Activated T-cell treated with anti-CD3 and anti-CD28 coated beads for 48 hours (primary cell): ENCODE results near the gene DRC1.

Experiments used
- DNase-seq: peaks from one replicate; pipeline ENCODE4 v3.0.0-alpha.2; 2020; ENCODE audit warnings: low read depth

DRC1 gene

DNA sequence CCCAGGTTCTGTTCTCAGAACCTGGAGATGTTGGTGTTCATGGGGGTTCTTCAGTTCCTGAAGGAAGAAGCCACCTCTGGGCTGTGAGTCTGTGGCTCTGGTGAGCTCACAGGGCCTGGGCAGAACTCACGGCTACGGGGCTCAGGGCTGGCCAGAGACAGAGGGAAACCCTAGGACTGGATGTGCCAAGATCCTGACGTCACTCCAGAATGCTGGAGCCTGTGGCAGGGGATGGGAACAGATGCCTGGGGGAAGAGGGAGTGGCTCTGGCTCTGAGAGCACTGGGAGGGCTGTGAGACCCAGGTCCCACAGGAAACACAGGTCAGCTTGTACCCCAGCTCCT is 76.2 kb downstream of the DRC1 start, which contains the start of gene OTOF:
TSS of gene OTOF (minus strand) at position 214 of the 343 bp plus-strand sequence.
- no peak for DNase-seq

DNA sequence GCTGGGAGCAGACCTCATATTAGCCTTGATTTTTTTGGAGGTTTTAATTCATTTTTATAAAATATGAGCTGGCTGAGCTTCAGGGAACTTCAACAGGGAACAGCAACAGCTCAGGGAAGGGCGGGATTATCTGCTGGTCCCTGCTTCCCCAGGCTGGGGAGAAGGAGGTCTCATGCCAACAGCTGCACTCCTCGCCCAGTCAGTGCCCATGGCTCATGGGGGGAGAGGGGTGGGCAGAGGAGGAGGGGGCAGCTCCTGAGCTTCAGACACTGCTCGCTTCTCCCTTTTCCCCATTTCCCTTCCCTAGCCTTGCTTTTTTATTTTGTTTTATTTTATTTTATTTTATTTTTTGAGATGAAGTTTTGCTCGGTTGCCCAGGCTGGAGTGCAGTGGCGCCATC is 76.6 kb downstream of the DRC1 start:
- no peak for DNase-seq

DNA sequence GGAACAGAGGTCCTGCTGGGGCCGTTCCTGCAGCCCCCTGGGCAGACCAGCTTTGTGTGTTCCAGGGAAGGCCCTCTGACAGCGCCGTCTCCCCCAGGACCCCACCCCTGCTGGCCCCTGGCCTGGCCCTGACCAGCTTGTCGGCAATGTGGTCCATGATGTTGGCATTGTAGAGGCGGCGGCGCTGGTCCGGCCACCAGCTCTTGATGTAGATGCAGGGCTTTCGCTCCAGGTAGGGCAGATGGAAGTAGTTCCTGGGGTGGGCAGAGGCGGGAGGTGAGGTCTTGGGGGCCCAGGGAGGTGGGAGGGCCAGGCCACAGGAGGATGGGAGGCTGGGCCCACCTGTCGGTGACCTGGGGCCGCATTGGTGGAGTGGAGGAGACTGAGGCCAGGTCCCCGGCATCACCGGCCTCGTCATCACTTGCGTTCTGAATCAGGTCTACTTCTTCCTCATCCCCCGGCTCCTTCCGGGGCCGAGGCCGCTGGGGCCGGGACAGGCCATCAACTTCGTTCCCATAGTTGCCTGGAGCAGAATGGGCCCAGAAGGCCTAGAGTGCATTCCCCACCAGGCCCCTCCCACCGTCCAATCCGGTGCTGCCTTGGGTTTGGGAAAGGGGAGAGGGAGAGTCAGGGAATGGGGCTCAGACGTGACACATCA is 77.5 kb downstream of the DRC1 start:
- no peak for DNase-seq

DNA sequence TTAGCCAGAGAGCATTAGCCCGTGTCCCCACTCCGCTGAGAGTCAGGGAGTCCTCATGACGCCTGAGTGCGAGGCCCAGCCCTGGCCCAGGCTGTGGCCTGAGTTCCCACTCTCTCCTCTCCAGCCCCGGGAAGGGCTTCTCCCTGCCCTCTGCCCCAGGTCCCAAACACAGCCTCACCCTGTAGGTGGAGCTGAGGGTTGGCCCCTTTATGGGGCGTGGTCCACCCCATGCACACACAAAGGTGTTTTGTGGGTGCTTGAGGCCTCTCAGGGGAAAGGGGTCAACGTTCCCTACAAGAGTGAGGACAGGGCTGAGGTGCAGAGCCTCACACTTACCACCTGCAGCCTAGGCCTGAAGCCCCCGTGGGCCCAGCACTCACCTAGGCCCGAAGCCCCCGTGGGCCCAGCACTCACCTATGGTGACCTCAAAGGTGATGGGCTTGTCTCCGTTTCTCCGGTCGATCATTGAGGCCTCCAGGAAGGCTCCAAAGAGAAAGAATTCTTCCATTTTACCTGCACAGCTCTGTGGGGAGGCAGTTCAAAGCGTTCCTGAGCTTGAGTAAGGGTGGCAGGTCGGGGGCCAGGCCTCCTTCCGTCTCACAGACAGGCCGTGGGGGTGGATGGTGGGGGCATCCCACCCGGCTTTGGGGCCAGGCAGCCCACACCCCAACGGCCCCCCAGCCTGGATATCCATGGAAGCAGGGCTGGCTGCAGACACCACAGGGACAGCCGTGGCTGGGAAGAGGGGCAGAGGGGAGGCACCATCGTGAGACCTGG is 78.3 kb downstream of the DRC1 start:
- no peak for DNase-seq

DNA sequence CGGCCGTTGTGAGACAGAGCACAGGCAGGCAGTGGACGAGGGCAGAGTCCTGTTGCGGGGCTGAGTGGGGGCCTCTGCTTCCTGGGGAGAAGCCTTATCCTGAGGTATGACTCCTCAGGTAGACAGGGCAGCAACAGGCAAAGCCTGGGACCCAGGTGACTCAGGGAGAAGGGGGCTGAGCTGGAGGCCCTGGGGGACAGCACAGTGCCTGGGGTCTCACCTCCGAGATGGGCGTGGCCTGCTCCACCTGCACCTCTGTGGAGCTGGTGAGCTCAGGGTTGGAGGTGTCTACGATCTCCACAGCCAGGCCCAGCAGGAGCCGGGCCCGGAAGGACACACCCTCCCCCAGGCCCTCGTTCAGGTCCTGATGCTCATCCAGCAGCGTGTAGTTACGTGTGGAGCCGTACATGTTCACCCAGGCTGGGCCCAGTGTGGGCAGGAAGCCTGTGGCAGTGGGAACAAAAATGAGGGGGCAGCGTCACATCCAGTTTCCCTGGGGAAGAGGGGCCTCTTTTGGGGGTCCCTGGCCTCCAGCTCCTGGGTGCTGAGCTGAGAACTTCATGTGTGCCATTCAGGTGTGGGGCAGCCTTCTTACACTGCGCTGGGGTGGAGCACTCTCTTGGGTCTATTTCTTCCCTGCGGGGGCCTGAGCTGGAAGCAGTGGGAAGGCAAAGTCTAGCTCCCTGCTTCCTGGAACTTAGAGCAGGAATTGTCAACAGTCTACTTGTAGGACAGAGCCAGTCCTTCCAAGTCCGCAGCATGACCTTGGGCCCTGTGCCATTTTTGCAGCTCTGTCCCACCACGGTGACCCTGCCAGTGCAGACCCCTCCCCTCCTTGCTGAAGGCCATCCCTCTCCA is 79.1 kb downstream of the DRC1 start:
- DNase-seq, result no peak

DNA sequence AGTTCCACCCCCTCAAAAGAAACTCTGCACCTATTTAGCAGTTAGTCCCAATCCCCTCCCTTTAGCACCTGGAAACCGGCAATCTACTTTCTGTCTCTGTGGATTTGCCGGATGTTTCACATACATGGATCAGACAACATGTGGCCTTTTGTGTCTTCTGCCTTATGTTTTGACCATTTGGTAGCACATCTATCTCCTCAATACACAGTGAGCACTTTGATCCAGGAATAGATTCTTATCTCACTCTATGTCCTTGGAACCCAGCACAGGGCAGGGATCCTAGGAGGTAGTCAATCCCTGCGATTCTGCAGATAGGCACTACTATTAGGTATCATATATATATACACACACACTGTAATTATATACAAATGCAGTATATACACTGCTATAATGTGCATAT is 80.0 kb downstream of the DRC1 start:
- no peak for DNase-seq

DNA sequence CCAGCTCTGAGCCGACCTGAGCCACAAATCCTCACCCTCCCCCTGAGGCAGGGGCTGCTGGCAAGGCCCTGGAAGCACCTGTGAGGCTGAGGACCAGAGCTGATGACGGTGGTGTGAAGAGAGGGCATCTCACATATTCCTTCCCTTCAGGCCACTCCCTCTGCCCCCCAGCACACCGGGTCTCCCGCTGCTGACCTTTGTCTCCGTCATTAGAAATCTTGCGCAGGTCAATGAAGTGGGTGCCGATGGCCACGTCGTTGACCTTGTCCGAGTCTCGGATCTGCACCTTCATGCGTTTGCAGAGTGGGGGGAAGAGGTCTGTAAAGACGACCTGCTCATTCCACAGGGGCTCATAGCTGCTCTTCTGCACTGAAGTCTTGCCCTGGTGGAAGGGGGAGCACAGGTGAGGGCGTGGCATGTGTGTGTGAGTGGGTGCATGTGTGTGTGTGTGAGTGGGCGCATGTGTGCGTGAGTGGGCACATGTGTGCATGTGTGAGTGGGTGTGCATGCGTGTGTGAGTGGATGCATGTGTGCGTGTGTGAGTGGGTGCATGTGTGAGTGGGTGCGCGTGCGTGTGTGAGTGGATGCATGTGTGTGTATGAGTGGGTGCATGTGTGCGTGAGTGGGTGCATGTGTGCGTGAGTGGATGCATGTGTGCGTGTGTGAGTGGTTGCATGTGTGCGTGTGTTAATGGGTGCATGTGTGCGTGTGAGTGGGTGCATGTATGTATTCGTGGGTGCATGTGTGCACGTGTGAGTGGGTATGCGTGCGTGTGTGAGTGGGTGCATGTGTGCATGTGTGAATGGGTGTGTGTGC is 80.7 kb downstream of the DRC1 start:
- DNase-seq, result no peak

DNA sequence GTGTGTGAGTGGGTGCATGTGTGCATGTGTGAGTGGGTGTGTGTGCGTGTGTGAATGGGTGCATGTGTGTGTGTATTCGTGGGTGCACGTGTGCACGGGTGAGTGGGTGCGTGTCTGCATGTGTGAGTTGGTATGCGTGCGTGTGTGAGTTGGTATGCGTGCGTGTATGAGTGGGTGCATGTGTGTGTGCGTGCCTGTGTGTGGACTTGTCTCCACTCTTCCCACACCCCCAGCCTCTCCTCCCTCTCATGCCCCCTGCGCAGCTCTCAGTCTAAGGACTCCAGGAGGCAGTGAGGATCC is 81.3 kb downstream of the DRC1 start:
- DNase-seq, result no peak

DNA sequence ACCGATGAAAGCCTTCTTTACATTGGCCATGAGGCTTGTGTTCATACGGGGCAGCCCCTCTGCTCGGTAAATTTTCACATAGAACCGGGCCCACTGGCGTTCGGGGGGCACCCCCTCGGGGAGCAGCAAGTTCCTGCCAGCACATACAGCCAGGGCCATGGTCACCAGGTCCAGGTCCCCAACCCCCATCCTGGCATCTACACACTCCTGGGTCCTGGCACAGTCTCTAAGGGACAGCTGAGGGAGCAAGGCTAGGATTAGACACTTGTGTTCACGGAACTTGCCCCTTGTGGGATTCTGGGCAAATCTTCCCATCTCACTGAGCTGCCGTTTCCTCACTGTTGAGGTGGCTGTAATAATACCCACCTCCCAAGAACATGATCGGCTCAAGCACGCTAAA is 81.8 kb downstream of the DRC1 start:
- no peak for DNase-seq

DNA sequence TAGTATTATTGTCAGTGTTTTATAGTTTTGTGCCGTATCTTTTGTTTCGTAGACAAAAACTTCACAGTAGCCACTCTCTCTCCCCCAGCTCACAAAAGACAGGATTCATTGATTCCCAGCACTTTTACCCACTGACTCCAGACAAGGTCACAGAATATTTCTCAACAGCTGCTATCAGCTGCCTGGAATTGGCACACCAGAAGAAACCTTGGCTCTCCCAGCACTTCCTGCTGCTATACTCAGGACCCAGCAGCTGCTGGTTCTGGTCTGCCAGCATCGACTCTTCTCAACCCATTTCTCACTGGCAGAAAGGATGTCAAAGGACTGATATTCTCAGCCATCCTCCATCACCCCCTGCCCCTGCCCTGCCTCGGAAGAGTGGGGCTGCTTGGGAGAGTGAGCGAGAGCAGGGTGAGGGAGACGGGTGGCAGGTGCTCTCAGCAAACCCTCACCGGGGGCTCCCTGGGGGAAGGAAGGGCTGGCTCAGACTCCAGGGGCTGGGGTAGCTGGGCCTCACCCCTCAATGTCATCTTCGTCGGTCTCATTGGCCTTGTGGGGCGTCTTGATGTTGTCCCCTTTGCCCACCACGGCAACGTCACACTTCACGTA is 82.3 kb downstream of the DRC1 start:
- no peak for DNase-seq

DNA sequence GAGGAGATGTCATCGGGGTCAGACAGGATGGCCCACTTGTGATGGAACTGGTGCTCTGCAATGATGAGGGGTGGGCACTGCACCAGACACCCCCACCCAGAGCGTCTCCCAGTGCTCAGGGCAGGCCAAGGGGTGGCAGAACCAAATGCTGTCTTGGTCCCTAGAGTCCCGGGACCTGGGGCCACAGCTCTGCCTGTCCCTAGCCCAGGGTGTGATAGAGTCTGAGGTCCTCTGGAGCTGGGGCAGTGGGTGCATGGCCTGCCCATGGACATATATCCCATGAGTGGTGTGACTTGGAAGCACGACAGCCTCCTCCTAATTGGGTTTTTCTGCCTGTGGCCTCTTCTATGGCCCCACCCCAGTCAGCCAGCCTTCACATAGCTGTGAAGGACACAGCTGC is 82.9 kb downstream of the DRC1 start:
- no peak for DNase-seq

DNA sequence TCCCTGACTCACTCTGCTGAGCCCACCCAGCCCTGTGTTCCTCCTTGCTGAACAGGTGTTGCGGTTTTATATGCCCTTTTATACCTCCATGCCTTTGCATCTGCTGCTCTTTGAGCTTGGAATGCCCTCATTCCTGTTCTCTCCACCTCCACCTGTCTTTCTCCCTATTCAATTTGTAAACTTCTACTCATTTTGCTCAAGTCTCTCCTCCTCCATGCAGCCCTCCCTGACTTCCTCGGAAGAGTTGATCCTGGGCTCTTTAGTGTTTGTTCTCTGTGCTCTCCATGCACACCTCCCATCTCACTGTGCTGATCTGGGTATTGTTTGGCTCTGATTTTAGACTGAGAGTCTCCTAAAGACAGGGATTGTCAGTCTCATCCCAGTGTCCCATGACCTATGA is 83.4 kb downstream of the DRC1 start:
- DNase-seq, result no peak

DNA sequence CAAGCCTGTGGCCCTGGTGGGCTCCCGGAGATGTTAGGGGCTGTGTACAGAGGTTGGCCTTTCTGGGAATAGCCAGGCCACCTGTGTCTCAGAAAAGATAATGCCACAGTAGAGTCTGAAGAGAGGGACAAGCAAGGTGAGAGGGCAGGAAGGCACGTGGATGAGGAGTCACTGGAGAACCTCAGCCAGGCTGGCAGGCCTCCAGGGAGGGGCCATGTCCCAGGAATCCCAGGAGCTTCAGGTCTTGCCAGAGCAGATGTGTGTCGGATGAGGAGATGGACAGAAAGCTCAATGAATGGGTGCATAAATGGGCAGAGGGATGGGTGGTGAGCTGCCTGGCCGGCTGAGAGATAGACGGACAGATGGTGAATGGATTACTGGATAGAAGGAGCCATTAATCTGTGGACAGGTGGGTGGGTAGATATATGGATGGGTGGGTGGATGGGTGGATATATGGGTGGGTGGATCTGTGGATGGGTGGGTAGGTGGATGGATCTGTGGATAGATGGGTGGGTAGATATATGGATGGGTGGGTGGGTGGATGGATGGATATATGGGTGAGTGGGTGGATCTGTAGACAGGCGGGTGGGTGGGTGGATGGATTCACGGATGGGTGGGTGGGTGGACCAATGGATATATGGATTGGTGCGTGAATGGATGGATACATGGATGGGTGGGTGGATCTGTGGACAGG is 84.2 kb downstream of the DRC1 start:
- DNase-seq, result no peak

DNA sequence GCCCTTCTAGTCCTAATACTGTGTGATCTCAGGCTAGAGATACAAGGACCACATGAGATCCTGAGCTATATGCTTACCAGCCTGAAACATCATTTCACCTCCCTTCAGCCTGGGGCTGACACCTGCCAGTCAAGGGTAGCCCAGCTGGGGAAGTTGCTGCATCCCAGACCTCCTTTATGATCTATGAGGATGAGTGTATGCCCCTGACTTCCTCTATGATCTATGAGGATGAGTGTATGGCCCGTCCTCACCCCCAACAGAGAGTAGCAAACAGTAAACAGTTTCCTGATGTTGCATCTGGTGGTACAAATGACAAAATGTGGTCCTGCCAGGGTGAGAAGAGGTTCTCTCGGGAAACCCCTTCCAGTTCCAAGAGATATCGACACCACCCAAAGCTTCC is 85.1 kb downstream of the DRC1 start:
- DNase-seq, result no peak

DNA sequence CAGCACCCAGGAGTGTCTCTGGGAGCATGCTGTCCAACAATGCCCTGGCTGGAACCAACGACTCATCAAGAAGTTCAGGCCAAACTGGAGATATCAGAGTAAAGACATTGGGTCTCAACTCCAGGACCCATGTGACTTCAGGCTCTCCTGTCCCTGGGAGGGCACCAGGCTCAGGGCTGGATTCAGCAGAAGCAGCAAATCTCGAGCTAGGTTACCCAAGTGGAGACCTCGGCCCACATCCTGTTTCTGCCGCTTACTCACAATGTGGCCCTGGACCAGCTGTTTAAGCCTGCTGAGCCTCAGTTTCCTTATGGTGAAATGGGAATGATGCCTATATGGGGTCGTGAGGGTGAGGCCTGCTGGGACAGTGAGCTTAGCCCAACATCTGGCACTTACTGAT is 85.5 kb downstream of the DRC1 start:
- DNase-seq, result no peak

DNA sequence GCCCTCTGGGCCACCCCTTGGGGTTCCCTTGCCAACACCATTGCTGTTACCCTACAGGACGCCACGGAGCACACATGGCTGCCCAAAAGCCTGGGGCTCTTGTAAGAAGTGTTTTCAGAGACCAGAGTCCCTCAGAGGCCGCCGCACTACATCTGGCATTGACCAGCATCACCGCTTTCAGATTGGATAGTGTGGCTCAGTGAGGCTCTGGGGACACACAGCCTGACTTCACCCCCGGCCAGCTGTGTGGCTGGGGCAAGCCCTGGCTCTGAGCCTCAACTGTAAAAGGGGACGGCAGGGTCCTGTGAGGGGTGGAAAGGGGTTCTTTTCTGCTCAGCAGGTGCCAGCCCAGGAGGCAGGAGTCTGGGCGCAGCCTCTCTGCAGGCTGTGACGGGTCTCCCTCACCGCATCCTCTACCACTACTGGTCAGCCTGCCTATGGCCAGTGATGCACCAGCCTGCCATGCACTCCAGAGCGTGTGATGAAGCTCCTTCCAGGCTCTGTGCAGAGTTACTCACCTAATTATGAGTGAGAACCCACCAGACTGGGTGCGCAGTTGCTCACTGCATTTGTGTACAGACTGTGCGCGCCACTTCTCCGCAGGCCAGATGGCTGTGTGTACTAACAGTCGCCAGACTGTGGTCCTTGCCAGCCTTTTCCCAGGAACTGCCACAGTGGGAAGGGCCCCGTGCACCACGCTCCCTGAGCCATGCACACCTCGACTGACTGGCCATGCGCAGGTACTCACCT is 86.9 kb downstream of the DRC1 start:
- no peak for DNase-seq

DNA sequence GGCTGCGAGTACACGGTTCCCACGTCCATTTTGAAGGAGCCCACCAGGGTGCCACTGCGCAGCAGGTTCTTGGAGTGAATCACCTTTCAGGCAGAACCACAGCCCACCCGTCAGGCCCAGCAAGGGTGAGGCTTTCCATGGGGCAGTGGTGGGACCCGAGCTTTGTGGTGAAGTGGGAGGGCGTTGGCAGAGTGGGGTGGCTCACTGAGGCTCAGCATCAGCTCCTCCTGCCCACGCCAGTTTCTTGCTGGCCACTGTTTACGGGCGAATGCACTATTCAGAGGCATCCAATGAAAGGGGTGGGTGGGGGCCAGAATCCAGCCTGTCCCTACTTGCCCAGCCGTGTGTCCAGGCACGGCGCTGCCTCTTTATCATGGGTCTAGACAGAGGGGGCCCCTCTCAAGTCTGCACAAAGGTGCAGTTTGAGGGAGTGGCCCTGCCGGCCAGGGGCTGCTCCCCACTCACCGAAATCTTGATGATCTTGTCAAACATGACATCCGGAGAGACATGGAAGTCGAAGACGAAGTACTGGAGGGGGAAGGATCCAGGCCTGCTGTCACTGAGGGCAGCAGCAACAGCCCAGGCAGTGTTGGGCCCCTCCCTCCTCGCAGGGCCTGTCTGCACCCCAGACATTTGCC is 87.6 kb downstream of the DRC1 start:
- no peak for DNase-seq

DNA sequence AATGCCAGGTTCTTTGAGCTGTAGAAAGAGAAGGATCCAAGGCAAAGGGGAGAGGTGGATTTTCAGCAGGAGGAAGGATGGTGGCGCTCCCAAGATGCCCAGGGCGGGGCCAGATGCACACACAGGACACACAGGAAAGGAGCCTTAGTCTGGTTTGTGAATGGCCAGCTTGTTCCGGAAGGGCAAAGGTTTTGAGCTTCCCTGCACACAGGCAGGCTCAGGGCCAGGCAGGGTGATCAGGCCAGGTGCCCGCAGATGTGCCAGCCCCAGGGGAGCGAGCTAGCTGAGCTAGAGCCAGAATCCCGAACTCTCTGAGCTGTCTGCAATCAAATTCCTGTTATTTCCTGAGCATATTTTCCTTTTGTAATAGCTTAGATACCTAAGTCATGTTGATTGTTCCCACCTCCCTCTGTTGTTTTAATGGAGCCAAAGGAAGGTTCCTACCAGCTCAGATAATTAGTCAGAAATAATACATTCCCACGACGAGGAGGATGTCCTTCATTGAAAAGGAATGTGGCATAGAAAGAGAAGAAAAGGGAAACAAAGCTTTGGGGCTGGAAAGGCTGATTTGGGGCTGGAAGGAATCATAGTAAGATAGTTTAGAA is 89.9 kb downstream of the DRC1 start:
- no peak for DNase-seq

DNA sequence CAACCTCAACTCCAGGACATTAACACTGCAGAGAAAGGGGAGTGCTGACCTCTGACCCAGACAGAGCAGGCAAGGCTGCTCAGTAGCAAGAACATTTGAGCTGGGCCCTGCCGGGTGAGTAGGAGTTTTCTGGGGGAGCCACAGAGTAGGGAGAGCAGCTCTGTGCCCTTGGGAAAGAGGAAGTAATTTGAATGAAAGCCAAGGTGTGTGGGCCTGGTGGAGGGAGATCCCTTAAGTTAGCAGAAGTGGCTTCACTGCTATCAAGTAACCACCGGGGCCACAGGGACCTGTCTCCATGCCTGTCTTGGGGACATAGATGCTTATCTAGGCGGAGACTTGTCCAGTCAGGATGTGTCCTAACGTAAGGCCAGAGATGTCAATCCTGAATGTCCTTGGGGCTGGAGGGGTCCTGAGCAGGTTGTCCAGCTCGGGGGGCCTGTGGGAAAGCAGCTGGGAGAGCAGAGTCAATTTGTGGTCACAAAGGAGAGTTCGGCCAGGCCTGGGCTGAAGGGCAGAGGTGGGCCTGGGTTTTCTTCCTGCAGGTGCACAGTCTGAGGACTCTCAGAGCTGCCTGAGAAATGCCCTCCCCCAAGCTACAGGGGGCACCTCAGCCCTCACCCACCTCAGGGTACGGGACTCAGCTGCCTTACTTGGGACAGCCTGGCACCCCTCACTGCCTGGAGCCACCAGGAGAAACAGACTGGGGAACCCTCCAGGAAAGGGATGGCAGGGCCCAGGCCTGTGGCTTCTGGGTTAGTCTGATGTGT is 91.2 kb downstream of the DRC1 start:
- no peak for DNase-seq
